Panc1 (cell line): ENCODE measurements around the gene RAC2.

Source experiments
- CTCF ChIP-seq: fragments of 450-650 bp; IDR thresholded peaks from 2 replicates; pipeline ENCODE4 v1.5.1; 2017; ENCODE audit warnings: mild to moderate bottlenecking
- TCF7L2 ChIP-seq: IDR thresholded peaks from 2 replicates; pipeline ENCODE4 v1.6.1; 2011; ENCODE audit warnings: mild to moderate bottlenecking, low read depth, low read length, inconsistent platforms

DNA sequence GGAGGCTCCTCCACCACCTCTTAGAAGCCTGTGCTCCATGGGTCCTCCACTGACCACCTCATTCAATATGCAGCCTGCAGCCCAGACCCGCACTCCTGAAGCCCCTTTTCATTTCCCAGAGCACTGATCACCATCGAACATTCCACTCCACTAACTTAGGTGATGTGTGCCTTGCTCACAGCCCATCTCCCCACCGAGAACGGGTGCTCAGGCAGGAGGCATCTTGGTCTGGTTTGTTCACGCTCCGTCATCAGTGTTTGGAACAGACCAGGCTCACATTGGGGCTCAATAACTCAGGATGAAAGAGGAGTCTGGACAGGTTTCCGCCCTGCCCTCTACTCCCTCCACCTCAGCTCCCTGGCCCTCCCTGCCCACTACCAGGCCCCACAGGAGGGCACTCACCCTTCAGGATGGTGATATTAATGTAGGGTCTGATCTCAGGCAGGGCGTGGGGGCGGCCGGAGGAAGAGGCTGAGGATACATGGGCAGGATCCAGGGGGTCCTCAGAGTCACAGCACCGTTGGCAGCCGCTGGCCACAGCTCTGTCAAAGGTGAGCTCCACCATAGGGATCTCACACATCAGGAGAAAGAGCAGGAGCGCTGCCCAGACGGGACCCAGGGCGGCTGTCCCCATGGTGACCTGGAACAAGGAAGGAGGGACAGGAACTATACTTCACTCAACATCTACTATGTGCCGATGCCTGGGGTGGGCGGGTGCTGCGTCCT lies 59.1 kb downstream of the RAC2 start:
- TF ChIP-seq CTCF (no peak), TCF7L2 (no peak)
